Measurements from ENCODE around the gene AGAP1. TPM values are rescaled to one million over a fixed set of nuclear protein-coding genes. Genes with fewer than 3 reads are reported as not detected.

AGAP1 gene
- total RNA-seq, 1 donor, result 18.5 TPM

DNA sequence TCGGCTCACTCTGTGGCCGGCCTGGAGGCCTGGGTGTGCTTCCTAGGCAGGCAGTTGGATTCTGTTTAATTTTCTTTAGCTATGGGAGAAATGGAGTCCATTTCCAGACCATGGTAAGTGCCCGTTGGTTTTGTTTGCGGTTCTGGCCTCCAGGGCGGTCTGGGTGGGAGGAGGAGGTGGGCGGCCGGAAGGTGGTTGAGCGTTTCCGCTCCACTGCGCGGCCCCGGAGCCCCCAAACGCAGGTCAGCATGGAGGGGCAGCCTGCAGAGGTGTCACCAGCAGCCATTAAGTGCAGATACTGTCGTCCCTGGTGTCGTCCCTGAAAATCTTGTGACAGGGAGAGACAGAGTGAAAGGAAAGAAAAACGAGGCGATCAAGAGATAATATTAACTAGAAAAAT, 370.5 kb downstream of the AGAP1 start:
- no peak overlapping the region for H3K4me3 ChIP-seq (ENCODE audit: insufficient read depth, low read length)
- TF ChIP-seq CTCF (IDR thresholded peaks at IDR 0.05; ENCODE audit: extremely low read depth, low read depth, low read length), result no peak
- DNase-seq (ENCODE audit: insufficient read length, low spot score, missing footprints), result no peak
- H3K9me3 ChIP-seq (ENCODE audit: low read depth, low read length), result no peaks in the 10 kb centered on the region
- no peaks in the 10 kb centered on the region for H3K36me3 ChIP-seq (ENCODE audit: insufficient read depth, low read length)
- H3K27me3 ChIP-seq (ENCODE audit: insufficient read depth, low read length), result no peaks in the 10 kb centered on the region
- H3K79me2 ChIP-seq (ENCODE audit: insufficient read depth, low read length), result no peaks in the 10 kb centered on the region
- H3K4me2 ChIP-seq (ENCODE audit: insufficient read depth, low read length), result no peak overlapping the region
- H4K20me1 ChIP-seq (ENCODE audit: insufficient read depth, low read length), result peaks cover 11% of the 10 kb centered on the region
- H3K4me1 ChIP-seq (ENCODE audit: insufficient read depth, low read length), result no peaks in the 10 kb centered on the region
- no peak overlapping the region for H2AFZ ChIP-seq (ENCODE audit: low read length)
- no peak overlapping the region for H3K27ac ChIP-seq (ENCODE audit: low read depth, low read length)

DNA sequence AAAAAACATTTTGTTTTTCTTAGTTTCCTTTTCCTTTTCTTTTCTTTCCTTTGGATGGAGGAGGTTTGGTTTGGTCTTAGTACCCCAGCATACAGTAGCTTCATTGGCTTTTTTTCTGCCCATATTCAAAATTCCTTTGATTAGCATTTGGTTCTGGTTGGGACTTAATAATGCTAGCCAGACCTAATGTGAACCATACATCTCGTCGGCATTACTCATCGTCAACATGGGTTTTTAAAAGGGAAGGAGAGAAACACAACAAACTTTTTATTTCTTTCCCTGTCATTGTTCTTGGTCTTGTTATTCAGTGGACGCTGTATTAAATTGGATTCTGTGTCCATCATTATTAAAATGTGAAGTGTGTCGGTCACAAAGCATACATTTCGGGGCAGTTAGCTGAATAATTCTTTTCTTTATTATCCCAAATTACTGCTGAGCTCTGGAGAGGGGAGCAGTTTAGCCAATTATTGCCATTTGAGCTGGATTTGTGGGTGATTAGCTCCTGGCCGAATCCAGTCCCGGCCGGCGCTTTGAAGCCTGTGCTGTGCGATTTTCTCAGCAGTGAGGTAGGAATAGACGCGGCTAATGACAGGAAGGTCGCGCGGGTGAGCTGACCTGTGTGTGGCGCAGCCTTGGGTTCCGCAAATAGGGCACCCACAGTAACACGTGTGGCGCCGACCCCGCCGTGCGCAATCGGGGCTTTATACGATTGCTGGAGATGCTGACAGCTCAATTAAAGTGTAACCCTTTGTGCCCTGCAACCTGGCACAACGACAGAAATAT, 371.1 kb downstream of the AGAP1 start:
- DNase-seq (ENCODE audit: insufficient read length, low spot score, missing footprints), result no peak
- no peak for TF ChIP-seq CTCF (IDR thresholded peaks at IDR 0.05; ENCODE audit: extremely low read depth, low read depth, low read length)
- Histone ChIP-seq H2AFZ (ENCODE audit: low read length) (no peak overlapping the region), H3K9me3 (ENCODE audit: low read depth, low read length) (peaks cover 3% of the 10 kb centered on the region), H3K36me3 (ENCODE audit: insufficient read depth, low read length) (no peaks in the 10 kb centered on the region), H3K79me2 (ENCODE audit: insufficient read depth, low read length) (no peaks in the 10 kb centered on the region), H4K20me1 (ENCODE audit: insufficient read depth, low read length) (peaks cover 11% of the 10 kb centered on the region), H3K4me1 (ENCODE audit: insufficient read depth, low read length) (no peaks in the 10 kb centered on the region), H3K4me2 (ENCODE audit: insufficient read depth, low read length) (no peak overlapping the region), H3K27me3 (ENCODE audit: insufficient read depth, low read length) (no peaks in the 10 kb centered on the region), H3K27ac (ENCODE audit: low read depth, low read length) (no peak overlapping the region), H3K4me3 (ENCODE audit: insufficient read depth, low read length) (no peak overlapping the region)

DNA sequence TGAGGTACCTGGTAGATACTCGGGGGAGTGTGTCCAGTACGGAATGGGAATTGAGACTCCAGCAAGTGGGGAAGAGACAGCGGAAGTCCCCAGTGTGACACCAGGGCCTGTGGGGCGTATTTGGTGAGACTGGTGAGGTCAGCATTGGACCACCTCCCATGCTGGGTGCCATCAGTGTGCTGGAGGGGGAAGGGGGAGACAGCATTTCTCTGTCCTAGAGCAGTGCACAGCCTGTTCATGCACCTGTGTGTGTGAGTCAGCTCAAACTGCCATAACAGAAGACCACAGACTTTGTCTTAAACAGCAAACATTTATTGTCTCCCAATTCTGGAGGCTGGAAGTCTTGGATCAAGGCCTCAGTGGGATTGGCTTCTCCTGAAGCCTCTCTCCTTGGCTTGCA, 372.5 kb downstream of the AGAP1 start:
- H3K79me2 ChIP-seq (ENCODE audit: insufficient read depth, low read length), result no peaks in the 10 kb centered on the region
- no peak overlapping the region for H3K27ac ChIP-seq (ENCODE audit: low read depth, low read length)
- H3K4me1 ChIP-seq (ENCODE audit: insufficient read depth, low read length), result no peaks in the 10 kb centered on the region
- H3K27me3 ChIP-seq (ENCODE audit: insufficient read depth, low read length), result no peaks in the 10 kb centered on the region
- H3K36me3 ChIP-seq (ENCODE audit: insufficient read depth, low read length), result no peaks in the 10 kb centered on the region
- H3K4me3 ChIP-seq (ENCODE audit: insufficient read depth, low read length), result no peak overlapping the region
- no peak for TF ChIP-seq CTCF (IDR thresholded peaks at IDR 0.05; ENCODE audit: extremely low read depth, low read depth, low read length)
- H3K4me2 ChIP-seq (ENCODE audit: insufficient read depth, low read length), result no peak overlapping the region
- peaks cover 9% of the 10 kb centered on the region for H3K9me3 ChIP-seq (ENCODE audit: low read depth, low read length)
- peaks cover 13% of the 10 kb centered on the region for H4K20me1 ChIP-seq (ENCODE audit: insufficient read depth, low read length)
- no peak for DNase-seq (ENCODE audit: insufficient read length, low spot score, missing footprints)
- H2AFZ ChIP-seq (ENCODE audit: low read length), result no peak overlapping the region

DNA sequence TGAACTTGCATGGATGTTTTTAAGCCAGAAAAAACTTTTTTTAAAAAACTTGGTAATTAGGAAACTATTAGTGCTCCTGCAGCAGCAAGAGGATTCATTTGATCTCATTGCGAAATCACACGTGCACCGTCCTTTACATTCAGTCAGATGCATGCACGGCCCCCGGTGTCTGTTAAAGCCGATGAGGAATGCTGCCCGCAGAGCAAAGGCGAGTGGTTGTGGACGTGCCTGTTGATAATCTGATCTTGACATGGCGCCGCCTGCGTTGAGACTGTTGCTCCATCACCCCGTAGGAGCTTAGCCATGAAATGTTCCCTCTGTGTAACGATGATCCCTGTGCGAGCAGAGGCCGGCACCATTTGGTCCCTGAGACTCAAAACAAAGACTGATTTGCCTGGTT, 374.4 kb downstream of the AGAP1 start:
- Histone ChIP-seq H3K4me2 (ENCODE audit: insufficient read depth, low read length) (no peak overlapping the region), H3K4me1 (ENCODE audit: insufficient read depth, low read length) (no peaks in the 10 kb centered on the region), H3K9me3 (ENCODE audit: low read depth, low read length) (peaks cover 9% of the 10 kb centered on the region), H3K4me3 (ENCODE audit: insufficient read depth, low read length) (no peak overlapping the region), H4K20me1 (ENCODE audit: insufficient read depth, low read length) (peaks cover 15% of the 10 kb centered on the region), H3K27ac (ENCODE audit: low read depth, low read length) (no peak overlapping the region), H3K36me3 (ENCODE audit: insufficient read depth, low read length) (no peaks in the 10 kb centered on the region), H2AFZ (ENCODE audit: low read length) (no peak overlapping the region), H3K79me2 (ENCODE audit: insufficient read depth, low read length) (no peaks in the 10 kb centered on the region), H3K27me3 (ENCODE audit: insufficient read depth, low read length) (no peaks in the 10 kb centered on the region)
- DNase-seq (ENCODE audit: insufficient read length, low spot score, missing footprints), result no peak
- no peak for TF ChIP-seq CTCF (IDR thresholded peaks at IDR 0.05; ENCODE audit: extremely low read depth, low read depth, low read length)
